ENCODE results near the gene RTBDN. TPM values are rescaled to one million over a fixed set of nuclear protein-coding genes. Genes with fewer than 3 reads are reported as not detected.

Gene RTBDN
- total and polyA plus RNA-seq, 2 of the 8 experiments (the other 6 are each of a cell fraction or from before 2014, with no cell fraction given): 4.0 to 4.8 TPM

DNA sequence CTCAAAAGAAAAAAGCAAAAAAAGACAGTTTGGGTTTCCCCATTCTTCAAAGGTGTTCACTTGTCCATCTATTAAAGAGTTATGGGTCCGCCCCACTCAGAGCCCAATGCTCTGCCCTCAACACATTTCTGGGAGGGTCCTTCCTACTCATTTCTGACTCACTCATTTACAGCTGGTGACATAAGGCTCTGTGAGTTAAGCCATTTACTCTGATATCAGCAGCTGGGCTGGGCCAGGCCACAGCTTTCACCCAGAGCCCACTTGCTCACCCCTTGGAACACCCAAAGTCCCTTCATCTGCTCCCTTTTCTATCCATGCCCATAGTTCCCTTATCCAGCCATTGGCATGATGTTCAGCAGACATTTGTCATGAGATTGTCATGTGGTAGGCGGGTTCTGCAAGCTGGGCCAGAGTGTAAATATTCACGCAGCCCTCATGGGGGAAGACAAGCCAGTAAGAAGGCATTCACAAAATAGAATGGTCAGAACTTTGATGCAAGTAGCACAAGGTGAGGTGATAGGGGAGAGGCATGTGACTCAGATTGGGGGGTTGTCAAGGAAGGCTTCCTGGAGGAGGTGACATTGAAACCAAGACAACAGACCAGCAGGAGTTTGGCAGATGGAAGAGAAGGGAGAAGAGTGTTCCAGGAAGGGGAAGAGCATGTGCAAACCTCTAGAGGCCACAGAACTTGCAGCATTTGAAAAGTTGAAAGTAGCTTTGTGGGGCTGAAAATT is 9.8 kb upstream of the RTBDN start:
- H2BK12ac ChIP-seq (ENCODE audit: low read depth, low read length): no peak overlapping the region
- CTCF ChIA-PET (ENCODE audit: partially characterized antibody): interaction anchor here (1.1 to 5.7 kb wide), 4 partner anchors 8 to 84 kb away, joined by 3 to 89 read pairs (median 4); no protein-coding TSS in a partner anchor
- WGBS, 2 experiments (ENCODE audit: extremely low coverage in 1 of 2, insufficient coverage in 1 of 2, insufficient read length in 1 of 2, insufficient replicate concordance in 2 of 2, low coverage in 1 of 2, low lambda C conversion rate in 2 of 2, missing lambda C conversion rate in 1 of 2): 89% methylated on average over 3 of the region's 3 CpGs; no CpG with 5 or more reads in 1 of the 2 experiments
- H4K5ac ChIP-seq (ENCODE audit: insufficient read length, low read depth, low read length): no peak overlapping the region
- no peak overlapping the region for H3K18ac ChIP-seq (ENCODE audit: extremely low read depth, low read length)
- peaks cover 0 to 3% (median under 1%) of the 10 kb centered on the region in 4 experiments; a peak in 2 of 8 replicates for H3K36me3 ChIP-seq (ENCODE audit: control insufficient read depth in 2 of 4, insufficient read depth in 4 of 4, low read length in 3 of 4)
- no peaks in the 10 kb centered on the region; a peak in 1 of 7 replicates for H3K27me3 ChIP-seq (replicated peaks in 1 of 4; ENCODE audit: control insufficient read depth in 3 of 4, extremely low read depth in 1 of 4, insufficient read depth in 3 of 4, low read length in 3 of 4)
- no peaks in the 10 kb centered on the region for H3K9me3 ChIP-seq (ENCODE audit: insufficient read depth in 2 of 2, low read depth in 1 of 2, low read length in 1 of 2)
- peaks cover 11% of the 10 kb centered on the region for H3K79me1 ChIP-seq (ENCODE audit: low read depth, low read length)
- TF ChIP-seq BACH1 (IDR thresholded peaks at IDR 0.05; ENCODE audit: low read length) (no peak), CREB1 (IDR thresholded peaks at IDR 0.05) (no peak), TAF1 (IDR thresholded peaks at IDR 0.05; ENCODE audit: low read depth, low read length) (no peak), KDM1A (IDR thresholded peaks at IDR 0.05; ENCODE audit: borderline replicate concordance, low read length) (no peak), EZH2 (IDR thresholded peaks at IDR 0.05; ENCODE audit: low read depth, low read length, severe bottlenecking) (no peak), FOSL1 (IDR thresholded peaks at IDR 0.05; ENCODE audit: insufficient read depth, low read depth, low read length) (no peak), BRCA1 (IDR thresholded peaks at IDR 0.05; ENCODE audit: low read depth, low read length) (no peak), RXRA (IDR thresholded peaks at IDR 0.05; ENCODE audit: insufficient read depth, low read depth, low read length) (no peak), GABPA (IDR thresholded peaks at IDR 0.05; ENCODE audit: borderline replicate concordance, insufficient read depth, low read length) (no peak)
- POLR2A ChIA-PET (ENCODE audit: partially characterized antibody): no interaction called here
- H3K79me2 ChIP-seq (ENCODE audit: control insufficient read depth in 1 of 2, insufficient read depth in 2 of 2, low read length in 2 of 2): peaks cover 0 to 9% of the 10 kb centered on the region in 2 experiments; a peak in 2 of 4 replicates
- H4K91ac ChIP-seq (replicated peaks; ENCODE audit: insufficient read length, low read length): no peak overlapping the region
- no peak overlapping the region for H2BK15ac ChIP-seq (ENCODE audit: low read length)
- no peak overlapping the region for H2BK120ac ChIP-seq (replicated peaks; ENCODE audit: low read depth, low read length)
- no peak overlapping the region for H2AFZ ChIP-seq (ENCODE audit: low read length)
- no peak overlapping the region for H3K27ac ChIP-seq (ENCODE audit: low read depth, low read length)
- no peak overlapping the region for H3K9ac ChIP-seq (replicated peaks in 1 of 4; ENCODE audit: extremely low read depth in 1 of 4, low read depth in 3 of 4, low read length in 3 of 4)
- no peak overlapping the region for H2AK5ac ChIP-seq (ENCODE audit: low read depth, low read length)
- DNase-seq (ENCODE audit: low read depth in 1 of 2, low spot score in 2 of 2) (no peak), FAIRE-seq (no peak)
- no peak overlapping the region for H3K56ac ChIP-seq (replicated peaks; ENCODE audit: insufficient read length, low read depth, low read length)
- no peak overlapping the region for H3K4me3 ChIP-seq (ENCODE audit: extremely low read depth in 1 of 4, insufficient read depth in 2 of 4, low read depth in 3 of 4, low read length in 4 of 4)
- H3K4me1 ChIP-seq (replicated peaks in 1 of 4; ENCODE audit: control insufficient read depth in 3 of 4, insufficient read depth in 4 of 4, low read length in 3 of 4): peaks cover 6 to 28% (median 8%) of the 10 kb centered on the region in 4 experiments
- no peak overlapping the region for H3K4me2 ChIP-seq (ENCODE audit: insufficient read depth in 1 of 2, low read depth in 2 of 2, low read length in 2 of 2)
- H3K4ac ChIP-seq (replicated peaks; ENCODE audit: insufficient read length, low read depth, low read length): no peak overlapping the region
- no peak overlapping the region for H4K8ac ChIP-seq (ENCODE audit: extremely low read depth, insufficient read depth, low read length)
- H3K23ac ChIP-seq (ENCODE audit: insufficient read length): no peak overlapping the region
- peaks cover 8 to 22% of the 10 kb centered on the region in 2 experiments for H4K20me1 ChIP-seq (replicated peaks in 1 of 2; ENCODE audit: control insufficient read depth in 1 of 2, insufficient read depth in 2 of 2, low read length in 2 of 2)
- H2BK5ac ChIP-seq (ENCODE audit: low read depth, low read length): no peak overlapping the region
- H2BK20ac ChIP-seq (ENCODE audit: low read length): no peak overlapping the region
- H3K14ac ChIP-seq (ENCODE audit: insufficient read length): no peak overlapping the region
- H3K23me2 ChIP-seq (ENCODE audit: low read depth, low read length): peaks cover 8% of the 10 kb centered on the region

Measured in H1 (cell line).